ENCODE measurements around the gene ARHGEF3.

ARHGEF3 gene

GRCh38 chr3:56796202-56796601 is 5.5 kb downstream of the ARHGEF3 start:
- peak; percentile 38 for DNase-seq (ENCODE audit: low read depth)

GRCh38 chr3:56795829-56796185 is 5.9 kb downstream of the ARHGEF3 start:
- DNase-seq (ENCODE audit: low read depth), result no peak

DNA sequence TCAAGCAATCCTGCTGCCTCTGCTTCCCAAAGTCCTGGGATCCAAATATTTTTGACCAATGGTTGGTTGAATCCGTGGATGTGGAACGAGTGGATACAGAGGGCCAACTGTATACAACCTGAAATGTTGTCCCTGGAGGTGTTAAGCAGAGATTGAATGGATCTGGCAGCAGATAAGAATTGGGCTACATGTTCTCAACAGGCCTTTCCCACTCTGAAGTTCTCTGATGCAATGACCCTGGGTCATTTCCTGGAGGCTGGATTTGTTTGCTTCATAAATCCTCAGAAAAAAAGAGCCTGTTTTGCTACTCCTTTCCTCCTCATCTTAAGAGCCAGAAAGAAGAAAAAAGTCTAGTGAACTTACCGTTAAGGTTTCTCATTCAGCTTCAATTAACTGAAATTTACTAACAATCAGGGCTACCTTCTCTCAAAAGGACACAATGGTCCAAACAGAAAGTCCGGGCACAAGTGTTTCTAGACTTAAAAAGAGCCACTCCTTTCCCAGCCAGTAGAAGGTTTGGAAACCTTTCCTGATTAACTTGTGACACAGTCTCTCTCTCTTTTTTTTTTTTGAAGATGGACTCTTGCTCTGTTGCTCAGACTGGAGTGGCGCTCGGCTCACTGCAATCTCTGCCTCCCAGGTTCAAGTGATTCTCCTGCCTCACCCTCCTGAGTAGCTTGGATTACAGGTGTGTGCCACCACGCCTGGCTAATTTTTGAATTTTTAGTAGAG is 6.5 kb downstream of the ARHGEF3 start:
- no peak for DNase-seq (ENCODE audit: low read depth)

DNA sequence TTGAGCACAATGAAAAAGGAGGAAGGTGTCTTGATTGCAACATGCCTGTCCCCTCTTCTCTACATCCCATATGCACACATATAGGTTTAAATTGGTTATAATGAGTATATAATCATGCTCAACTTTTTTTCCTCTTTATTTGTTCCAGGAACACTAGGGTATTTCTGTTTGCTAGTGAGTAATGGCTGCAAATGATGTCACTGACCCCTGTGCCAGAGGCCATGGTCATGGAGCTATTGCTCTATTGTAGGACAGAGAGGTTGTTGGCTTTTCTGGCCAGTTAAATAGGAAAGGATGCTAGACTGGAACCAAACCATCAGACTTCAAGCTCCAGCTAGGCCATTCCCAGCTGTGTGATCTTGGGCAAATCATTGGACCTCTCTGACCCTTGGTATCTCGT is 9.6 kb downstream of the ARHGEF3 start:
- DNase-seq (ENCODE audit: low read depth), result no peak

GRCh38 chr3:56790016-56790821 is 11.5 kb downstream of the ARHGEF3 start:
- no peak for DNase-seq (ENCODE audit: low read depth)

- no peak for DNase-seq (ENCODE audit: low read depth)
Measured at GRCh38 chr3:56789076-56789475, 12.7 kb downstream of the ARHGEF3 start.

- no peak for DNase-seq (ENCODE audit: low read depth)
Measured at GRCh38 chr3:56788521-56788920, 13.2 kb downstream of the ARHGEF3 start.

GRCh38 chr3:56787784-56788256 is 13.9 kb downstream of the ARHGEF3 start:
- DNase-seq (ENCODE audit: low read depth), result no peak

DNA sequence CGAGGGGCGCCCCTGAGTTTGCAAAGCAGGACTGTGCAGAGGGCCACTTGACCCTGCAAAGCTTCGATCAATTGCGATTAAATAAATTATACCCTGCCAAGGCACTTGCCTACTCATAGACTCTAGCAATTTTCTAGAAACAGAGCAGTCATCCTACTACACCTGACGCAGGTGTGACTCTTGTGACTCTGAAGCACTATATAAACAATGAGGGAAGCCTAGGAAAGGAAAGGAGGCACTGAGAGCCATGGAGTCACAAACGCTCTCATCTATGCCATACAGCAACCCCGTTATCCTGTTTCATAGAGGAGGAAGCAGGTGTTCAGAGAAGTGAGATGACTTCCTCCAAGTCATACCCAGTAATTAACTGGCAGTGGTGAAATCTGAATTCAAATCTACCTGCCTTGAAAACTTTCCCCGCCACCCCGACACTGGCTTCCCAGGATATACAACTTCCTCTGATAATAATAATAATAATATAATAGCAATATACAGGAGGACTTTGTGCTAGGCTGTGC is 14.4 kb downstream of the ARHGEF3 start:
- no peak for DNase-seq (ENCODE audit: low read depth)

DNA sequence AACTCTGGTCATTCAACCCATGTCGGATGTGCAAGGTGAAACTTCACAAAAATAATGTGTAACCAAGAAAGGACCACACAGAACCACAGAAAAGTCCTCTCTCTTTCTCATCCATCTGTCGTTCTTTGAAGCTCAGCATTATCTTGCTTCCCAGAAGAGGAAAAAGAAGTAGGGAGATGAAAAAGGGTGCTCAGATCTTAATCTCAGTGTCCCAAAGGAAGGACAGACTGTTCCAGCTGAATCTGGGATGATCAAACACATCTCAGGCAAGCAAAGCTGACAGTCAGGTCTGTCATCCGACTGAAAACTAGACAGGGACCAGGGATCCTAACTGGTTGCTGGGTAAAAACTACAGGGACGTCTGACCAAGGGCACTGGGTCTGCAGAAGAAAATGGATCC is 16.2 kb downstream of the ARHGEF3 start:
- DNase-seq (ENCODE audit: low read depth), result no peak

DNA sequence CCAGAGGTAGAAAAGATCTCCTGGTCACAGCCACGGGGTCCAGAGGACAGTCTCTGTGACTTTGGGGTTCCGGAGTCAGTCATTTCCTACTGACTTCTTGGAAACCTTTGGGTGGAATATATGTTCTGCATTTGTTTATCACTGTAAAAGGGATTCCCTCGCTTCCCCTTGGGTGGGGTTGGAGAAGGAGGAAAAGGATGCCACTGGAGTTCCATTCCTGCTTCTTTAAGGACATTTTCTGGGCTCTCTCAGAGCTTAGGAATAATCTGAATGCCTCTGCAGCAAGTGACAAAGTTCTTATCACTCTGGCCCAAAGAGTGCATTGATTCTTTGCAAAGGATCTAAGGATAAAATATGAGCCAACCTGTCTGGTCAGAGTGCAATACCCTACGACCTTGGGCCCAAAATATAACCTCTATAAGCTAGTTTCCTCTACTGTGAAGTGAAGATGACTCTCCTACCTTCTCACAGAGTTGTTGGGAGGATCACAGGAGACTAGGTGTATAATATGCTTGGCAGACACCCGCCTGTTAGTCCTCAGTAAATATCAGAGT is 17.2 kb downstream of the ARHGEF3 start:
- no peak for DNase-seq (ENCODE audit: low read depth)

DNA sequence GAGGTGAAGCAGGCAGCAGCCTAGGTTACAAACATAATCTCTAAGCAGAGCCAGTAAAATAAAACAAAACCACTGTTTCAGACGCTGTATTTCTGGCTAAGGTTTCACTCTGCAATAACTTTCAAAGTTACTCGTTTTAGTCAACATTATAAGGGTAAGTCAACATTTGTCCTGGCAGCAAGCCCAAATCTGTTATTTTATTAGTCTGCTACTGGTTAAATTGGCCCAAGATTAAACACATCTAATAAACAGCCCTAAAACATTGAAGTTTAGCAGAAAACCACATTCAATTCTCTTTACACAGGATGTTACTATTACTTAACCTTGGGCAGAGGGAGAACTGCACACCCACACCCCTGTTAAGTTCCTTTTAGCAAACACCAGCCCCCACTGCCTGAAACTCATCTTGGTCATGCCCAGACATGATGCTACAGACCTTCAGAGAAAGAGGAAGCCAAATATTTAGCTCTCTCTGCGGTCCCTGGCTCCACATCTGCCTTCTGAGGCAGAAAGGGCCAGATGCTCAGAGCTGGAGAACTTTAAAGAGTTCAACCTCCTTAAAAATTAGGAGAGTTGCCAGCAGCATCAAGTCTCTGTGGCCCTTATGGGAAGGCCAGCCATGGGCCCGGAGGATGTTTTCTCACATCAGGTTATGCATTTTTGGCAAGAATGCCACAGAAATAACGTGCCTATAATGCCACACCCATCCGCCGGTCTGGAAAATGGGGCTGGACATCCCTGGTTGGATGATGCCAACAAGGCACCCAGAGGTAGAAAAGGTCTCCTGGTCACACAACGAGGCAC is 17.9 kb downstream of the ARHGEF3 start:
- peak; percentile 92 for DNase-seq (ENCODE audit: low read depth)

DNA sequence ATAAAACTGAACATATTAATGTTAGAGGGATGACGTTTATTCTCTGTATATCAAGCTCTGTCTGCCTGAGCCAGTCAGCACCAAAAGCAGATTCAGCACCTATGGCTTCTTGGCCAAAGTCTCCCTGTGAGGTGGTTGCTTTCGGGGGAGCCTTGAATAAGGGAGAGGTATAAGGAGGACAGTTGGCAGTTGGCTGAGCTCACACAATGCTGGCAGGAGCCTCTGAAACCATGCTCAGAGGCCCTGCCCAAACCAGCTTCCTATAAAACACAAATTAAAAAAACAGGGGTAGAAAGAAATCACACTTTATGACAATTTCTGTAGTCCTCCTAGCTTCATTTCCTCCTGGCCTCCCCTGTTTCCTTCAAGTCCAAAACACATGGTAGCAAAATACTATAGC is 18.8 kb downstream of the ARHGEF3 start:
- DNase-seq (ENCODE audit: low read depth), result no peak

DNA sequence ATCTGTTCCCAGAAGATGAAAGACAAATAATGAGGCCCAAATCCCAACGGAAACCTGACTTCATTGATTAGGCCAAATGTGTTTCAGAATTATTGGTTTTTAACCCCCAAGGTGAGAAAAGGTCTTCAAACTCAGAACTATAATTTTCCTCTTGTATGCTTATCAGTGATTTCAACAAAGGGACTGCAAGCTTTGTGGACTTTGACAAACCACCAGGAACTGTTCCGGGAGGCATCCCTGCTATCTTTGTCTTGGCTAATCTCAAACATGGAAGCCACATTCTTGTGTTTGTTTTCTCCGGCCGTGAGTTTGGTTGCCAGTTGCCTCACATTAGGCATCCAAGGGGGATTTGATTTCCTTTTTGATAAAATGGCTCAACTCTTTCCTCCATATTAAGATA is 19.5 kb downstream of the ARHGEF3 start:
- no peak for DNase-seq (ENCODE audit: low read depth)

GRCh38 chr3:56781762-56782161 is 20.0 kb downstream of the ARHGEF3 start:
- DNase-seq (ENCODE audit: low read depth), result no peak

- DNase-seq (ENCODE audit: low read depth), result no peak
Measured at GRCh38 chr3:56780936-56781335, 20.8 kb downstream of the ARHGEF3 start.

DNA sequence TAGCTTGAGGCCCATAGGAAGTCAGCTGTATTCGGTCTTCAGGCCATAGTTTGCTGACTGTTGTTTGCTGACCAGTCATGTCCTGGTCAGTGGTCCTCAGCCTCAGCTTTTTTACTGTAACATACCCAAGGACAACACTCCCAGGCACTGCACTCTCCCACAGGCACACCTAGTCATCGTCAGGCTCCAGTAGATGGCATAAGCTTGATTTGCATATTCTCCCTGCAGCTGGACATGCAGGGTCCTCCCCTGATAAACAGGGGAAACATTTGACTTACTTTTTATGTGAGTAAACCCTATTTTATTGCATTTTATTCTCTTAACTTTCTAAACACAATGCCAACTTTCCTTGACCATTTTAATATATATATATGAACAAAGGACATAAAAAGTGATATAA is 22.9 kb downstream of the ARHGEF3 start:
- no peak for DNase-seq (ENCODE audit: low read depth)

- DNase-seq (ENCODE audit: low read depth), result no peak
Measured at GRCh38 chr3:56776556-56776950, 25.2 kb downstream of the ARHGEF3 start.

GRCh38 chr3:56775838-56776555 is 25.8 kb downstream of the ARHGEF3 start:
- no peak for DNase-seq (ENCODE audit: low read depth)

DNA sequence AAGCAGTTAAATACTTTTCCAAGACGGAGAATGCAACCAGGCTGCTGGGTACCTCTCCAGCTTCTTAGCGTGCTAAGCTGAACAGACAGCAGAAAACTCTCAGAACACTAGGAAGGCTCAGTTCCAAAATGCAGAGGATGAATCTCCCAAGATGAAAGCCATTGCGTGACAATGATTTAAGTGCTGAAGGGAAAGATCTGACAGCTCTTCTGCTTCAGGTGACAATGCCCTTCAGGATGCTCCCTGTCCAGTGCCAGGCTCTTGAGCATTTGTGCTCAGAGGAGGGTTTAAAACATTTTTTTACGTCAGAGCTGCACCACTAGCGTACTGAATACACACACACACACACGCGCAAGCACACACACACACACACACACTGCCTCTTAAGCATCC is 26.3 kb downstream of the ARHGEF3 start:
- DNase-seq (ENCODE audit: low read depth), result no peak

DNA sequence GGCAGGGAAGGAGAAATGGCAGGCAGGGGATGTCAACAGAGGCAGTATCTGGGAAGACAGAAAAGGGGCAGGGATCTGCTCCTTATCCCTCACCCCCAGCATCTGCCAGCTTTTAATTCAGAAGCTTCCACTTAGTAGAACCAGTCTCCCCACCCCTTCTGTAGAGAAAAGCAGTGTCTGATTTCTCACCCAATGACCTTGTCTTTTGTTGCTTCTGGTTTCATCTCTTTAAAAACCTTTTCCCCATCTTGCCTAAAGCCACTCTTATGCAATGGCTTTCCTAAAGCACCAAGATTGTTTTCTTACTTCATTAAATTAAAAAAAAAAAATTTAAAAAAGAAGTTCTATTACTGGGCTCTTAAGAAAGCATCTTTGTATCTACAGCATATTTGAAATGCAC is 27.8 kb downstream of the ARHGEF3 start:
- no peak for DNase-seq (ENCODE audit: low read depth)
